Testis (tissue), 2 donors: ENCODE results near the gene MINK1.

Source experiments
- POLR2A ChIP-seq: fragments of 450-650 bp; IDR thresholded peaks from one replicate; pipeline ENCODE4 v1.6.1; 2017; ENCODE audit warnings: antibody characterized with exemption, mild to moderate bottlenecking, moderate library complexity
- TF ChIP-seq, protein P1 (sequence below), 3 experiments: fragments of 450-650 bp in 2 of 3; fragments of 200-600 bp in 1 of 3; sonication (generic) in 1 of 3; IDR thresholded peaks; one replicate each; pipeline ENCODE4 v1.5.1; 2016 to 2019; ENCODE audit warnings: antibody characterized with exemption in 3 of 3, mild to moderate bottlenecking in 2 of 3, moderate library complexity in 1 of 3

GRCh38 chr17:4908301-4908700 is 75.2 kb downstream of the MINK1 start:
- TF ChIP-seq, protein P1, sequence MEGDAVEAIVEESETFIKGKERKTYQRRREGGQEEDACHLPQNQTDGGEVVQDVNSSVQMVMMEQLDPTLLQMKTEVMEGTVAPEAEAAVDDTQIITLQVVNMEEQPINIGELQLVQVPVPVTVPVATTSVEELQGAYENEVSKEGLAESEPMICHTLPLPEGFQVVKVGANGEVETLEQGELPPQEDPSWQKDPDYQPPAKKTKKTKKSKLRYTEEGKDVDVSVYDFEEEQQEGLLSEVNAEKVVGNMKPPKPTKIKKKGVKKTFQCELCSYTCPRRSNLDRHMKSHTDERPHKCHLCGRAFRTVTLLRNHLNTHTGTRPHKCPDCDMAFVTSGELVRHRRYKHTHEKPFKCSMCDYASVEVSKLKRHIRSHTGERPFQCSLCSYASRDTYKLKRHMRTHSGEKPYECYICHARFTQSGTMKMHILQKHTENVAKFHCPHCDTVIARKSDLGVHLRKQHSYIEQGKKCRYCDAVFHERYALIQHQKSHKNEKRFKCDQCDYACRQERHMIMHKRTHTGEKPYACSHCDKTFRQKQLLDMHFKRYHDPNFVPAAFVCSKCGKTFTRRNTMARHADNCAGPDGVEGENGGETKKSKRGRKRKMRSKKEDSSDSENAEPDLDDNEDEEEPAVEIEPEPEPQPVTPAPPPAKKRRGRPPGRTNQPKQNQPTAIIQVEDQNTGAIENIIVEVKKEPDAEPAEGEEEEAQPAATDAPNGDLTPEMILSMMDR (IDR thresholded peaks at IDR 0.05) = no peak
- no peak for TF ChIP-seq POLR2A
